ENCODE data around the gene ABRAXAS1.

ABRAXAS1 gene

DNA sequence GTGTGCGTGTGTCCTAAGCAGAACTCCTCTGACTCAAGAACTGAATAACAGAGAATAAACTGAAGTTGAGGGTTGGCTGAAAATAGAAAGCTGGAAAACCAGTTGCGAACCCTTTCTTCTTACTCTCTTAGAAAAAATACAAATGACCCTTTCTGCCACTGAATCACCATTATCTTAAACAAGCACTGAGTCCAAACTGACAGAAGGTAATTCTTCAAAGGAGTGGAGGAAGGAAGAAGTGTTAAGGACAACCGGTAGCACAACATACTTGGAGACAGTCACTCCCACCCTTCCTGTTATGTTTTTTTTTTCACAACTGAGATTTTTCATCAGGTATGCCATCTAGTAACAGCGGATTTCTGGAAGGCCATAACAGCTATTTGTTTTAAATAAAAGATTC lies 67.3 kb downstream of the ABRAXAS1 start:
- Histone ChIP-seq H3K36me3 (ENCODE audit: insufficient read depth, low read length) (no peaks in the 10 kb centered on the region; the same call in 1 of the 2 replicates), H3K9me3 (ENCODE audit: control insufficient read depth, insufficient read depth, low read length) (no peaks in the 10 kb centered on the region), H3K9ac (ENCODE audit: low read depth, low read length) (no peak overlapping the region), H3K4me1 (ENCODE audit: insufficient read depth, low read length) (no peaks in the 10 kb centered on the region)

DNA sequence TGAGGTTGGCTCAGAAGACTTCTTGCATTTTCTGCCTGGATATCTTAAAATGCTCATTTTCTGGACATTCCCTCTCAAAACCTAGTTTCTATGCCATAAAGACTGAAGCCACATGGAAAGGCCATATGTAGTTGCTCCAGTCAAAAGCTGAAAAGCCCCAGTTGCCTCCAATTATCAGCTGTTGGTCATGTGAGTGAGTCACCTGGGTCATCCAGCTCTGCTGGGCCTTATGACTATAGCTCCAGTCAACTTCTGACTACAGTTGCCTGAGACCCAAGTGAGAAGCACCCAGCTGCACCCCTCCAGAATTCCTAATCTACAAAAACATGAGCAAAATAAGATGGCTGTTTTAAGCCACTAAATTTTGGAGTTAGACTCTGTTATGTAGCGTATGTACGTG lies 71.2 kb downstream of the ABRAXAS1 start:
- Histone ChIP-seq H3K9me3 (ENCODE audit: control insufficient read depth, insufficient read depth, low read length) (no peaks in the 10 kb centered on the region), H3K4me1 (ENCODE audit: insufficient read depth, low read length) (no peaks in the 10 kb centered on the region), H3K36me3 (ENCODE audit: insufficient read depth, low read length) (no peaks in the 10 kb centered on the region; the same call in 1 of the 2 replicates), H3K9ac (ENCODE audit: low read depth, low read length) (no peak overlapping the region)

All from ES-I3 (cell line).